Measurements from ENCODE around the gene ABLIM3.

DNA sequence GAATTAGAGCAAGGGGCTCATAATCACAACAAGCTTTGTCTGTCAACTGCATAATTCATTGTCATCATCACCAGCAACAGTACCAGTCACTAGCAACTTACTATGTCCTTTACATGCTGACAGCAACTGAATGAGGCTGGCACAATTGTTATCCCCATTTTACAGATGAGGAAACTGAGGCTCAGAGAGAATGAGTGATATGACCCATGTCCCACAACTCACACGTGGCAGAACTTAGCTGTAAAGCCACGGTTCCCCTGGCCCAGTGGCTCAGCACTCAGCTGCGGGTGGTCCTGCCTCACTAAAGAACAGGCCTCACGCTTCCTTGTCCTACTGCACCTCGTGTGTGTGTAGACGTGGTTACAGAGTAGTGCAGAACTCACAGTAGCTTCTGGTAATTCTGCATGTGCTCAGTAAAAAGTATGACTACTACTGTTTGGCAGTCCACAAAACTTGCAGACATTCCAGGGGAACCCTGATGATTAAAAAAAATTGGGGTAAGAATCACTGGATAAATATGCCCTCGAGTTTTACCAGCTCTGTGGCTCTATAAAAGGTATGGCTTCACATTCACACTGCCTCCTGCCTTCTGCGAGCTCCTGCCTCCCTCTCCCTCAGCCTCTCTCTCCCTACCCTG lies 160.6 kb downstream of the ABLIM3 start:
- TF ChIP-seq, protein P1, sequence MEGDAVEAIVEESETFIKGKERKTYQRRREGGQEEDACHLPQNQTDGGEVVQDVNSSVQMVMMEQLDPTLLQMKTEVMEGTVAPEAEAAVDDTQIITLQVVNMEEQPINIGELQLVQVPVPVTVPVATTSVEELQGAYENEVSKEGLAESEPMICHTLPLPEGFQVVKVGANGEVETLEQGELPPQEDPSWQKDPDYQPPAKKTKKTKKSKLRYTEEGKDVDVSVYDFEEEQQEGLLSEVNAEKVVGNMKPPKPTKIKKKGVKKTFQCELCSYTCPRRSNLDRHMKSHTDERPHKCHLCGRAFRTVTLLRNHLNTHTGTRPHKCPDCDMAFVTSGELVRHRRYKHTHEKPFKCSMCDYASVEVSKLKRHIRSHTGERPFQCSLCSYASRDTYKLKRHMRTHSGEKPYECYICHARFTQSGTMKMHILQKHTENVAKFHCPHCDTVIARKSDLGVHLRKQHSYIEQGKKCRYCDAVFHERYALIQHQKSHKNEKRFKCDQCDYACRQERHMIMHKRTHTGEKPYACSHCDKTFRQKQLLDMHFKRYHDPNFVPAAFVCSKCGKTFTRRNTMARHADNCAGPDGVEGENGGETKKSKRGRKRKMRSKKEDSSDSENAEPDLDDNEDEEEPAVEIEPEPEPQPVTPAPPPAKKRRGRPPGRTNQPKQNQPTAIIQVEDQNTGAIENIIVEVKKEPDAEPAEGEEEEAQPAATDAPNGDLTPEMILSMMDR (IDR thresholded peaks at IDR 0.05), result no peak
- TF ChIP-seq POLR2A (IDR thresholded peaks at IDR 0.05), result no peak

Data from adrenal gland (tissue), 5 donors.